ENCODE data around the gene ZBED1. TPM values are rescaled to one million over a fixed set of nuclear protein-coding genes. Genes with fewer than 3 reads are reported as not detected.
"Not testable (repeated sequence)": the region's sequence is repeated elsewhere in the genome, so short reads cannot be mapped to it uniquely, and the experiment has no call there.

ZBED1 gene
- total and polyA plus RNA-seq, 8 donors, result 10.9 to 61.4 (median 22.5) TPM

GRCh38 chrX:2479420-2479780 lies 21.4 kb downstream of the ZBED1 start:
- Histone ChIP-seq H3K27ac (no peak overlapping the region), H3K4me3 (no peak overlapping the region), H3K27me3 (no peaks in the 10 kb centered on the region), H3K4me1 (peaks cover 0 to 21% (median 9%) of the 10 kb centered on the region in 4 donors), H3K9me3 (no peaks in the 10 kb centered on the region), H3K36me3 (no peaks in the 10 kb centered on the region)
- DNase-seq, result no peak
- intact Hi-C loops (cut with DNase I; ENCODE audit: low total_unique reads), result no loop called here
- TF ChIP-seq EP300 (IDR thresholded peaks at IDR 0.05) (no peak), POLR2AphosphoS5 (IDR thresholded peaks at IDR 0.05) (no peak), POLR2A (IDR thresholded peaks at IDR 0.05) (no peak)
- TF ChIP-seq, protein P1, sequence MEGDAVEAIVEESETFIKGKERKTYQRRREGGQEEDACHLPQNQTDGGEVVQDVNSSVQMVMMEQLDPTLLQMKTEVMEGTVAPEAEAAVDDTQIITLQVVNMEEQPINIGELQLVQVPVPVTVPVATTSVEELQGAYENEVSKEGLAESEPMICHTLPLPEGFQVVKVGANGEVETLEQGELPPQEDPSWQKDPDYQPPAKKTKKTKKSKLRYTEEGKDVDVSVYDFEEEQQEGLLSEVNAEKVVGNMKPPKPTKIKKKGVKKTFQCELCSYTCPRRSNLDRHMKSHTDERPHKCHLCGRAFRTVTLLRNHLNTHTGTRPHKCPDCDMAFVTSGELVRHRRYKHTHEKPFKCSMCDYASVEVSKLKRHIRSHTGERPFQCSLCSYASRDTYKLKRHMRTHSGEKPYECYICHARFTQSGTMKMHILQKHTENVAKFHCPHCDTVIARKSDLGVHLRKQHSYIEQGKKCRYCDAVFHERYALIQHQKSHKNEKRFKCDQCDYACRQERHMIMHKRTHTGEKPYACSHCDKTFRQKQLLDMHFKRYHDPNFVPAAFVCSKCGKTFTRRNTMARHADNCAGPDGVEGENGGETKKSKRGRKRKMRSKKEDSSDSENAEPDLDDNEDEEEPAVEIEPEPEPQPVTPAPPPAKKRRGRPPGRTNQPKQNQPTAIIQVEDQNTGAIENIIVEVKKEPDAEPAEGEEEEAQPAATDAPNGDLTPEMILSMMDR (IDR thresholded peaks at IDR 0.05), result no peak
- WGBS, 5 donors, result 96 to 99% (median 98%) methylated on average over 8 to 15 of the region's 15 CpGs

DNA sequence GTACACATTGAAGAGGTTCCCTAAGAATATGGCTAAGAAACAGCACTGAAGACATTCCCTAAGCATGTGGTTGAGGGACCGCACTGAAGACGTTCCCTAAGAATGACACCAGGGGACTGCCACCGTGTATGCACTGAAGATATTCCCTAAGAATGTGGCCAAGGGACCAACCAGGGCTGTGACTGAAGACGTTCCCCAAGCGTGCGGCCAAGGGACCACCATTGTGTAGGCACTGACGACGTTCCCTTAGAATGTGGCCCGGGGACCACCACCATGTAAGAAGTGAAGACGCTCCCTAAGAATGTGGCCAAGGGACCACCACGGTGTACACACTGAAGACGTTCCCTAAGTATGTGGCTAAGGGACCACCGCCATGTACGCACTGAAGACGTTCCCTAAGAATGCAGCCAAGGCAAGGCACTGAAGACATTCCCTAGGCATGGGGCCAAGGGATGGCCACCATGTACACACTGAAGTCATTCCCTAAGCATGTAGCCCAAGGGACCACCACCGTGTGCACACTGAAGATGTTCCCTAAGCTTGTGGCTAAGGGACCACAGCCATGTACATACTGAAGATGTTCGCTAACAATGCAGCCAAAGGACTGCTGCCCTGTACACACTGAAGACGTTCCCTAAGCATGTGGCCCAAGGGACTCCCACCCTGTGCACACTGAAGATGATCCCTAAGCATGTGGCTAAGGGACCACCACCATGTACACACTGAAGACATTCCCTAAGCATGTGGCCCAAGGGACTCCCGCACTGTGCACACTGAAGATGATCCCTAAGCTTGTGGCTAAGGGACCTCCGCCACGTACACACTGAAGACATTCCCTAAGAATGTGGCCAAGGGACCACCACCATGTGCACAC lies 22.0 kb downstream of the ZBED1 start:
- Histone ChIP-seq H3K27me3 (no peaks in the 10 kb centered on the region), H3K9me3 (no peaks in the 10 kb centered on the region), H3K36me3 (no peaks in the 10 kb centered on the region), H3K4me3 (no peak overlapping the region), H3K4me1 (peaks cover 0 to 21% (median 5%) of the 10 kb centered on the region in 4 donors), H3K27ac (no peak overlapping the region)
- intact Hi-C loops (cut with DNase I; ENCODE audit: low total_unique reads), result no loop called here
- WGBS, 5 donors, result 86 to 93% (median 91%) methylated on average over 18 to 21 of the region's 21 CpGs
- TF ChIP-seq, protein P1 (IDR thresholded peaks at IDR 0.05), result no peak
- TF ChIP-seq EP300 (IDR thresholded peaks at IDR 0.05) (no peak), POLR2AphosphoS5 (IDR thresholded peaks at IDR 0.05) (no peak)
- no peak for DNase-seq

DNA sequence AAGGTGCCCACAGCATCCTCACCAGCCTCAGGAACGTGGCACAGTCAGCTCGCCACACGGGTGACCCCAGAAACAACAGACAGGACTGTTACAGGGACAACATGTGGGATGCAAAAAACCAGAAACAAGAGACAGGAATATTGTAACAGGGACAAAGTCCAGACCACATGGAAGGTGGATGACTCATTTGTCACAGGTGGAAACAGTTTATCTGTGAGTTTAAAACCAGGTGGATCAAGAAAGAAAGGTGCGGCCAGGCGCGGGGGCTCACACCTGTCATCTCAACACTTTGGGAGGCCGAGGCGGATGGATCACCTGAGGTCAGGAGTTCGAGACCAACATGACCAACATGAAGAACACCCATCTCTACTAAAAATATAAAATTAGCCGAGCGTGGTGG lies 23.5 kb downstream of the ZBED1 start:
- peak in 1 of 2 donors; percentile 42 for DNase-seq
- H3K27ac ChIP-seq; H3K4me3 ChIP-seq; H3K9me3 ChIP-seq; intact Hi-C loops (cut with DNase I; ENCODE audit: low total_unique reads); H3K27me3 ChIP-seq; H3K36me3 ChIP-seq: not testable (repeated sequence)
- 71 to 93% (median 87%) methylated on average over 11 of the region's 11 CpGs for WGBS, 5 donors
- peaks cover 0 to 29% (median 0%) of the 10 kb centered on the region in 4 donors for H3K4me1 ChIP-seq

DNA sequence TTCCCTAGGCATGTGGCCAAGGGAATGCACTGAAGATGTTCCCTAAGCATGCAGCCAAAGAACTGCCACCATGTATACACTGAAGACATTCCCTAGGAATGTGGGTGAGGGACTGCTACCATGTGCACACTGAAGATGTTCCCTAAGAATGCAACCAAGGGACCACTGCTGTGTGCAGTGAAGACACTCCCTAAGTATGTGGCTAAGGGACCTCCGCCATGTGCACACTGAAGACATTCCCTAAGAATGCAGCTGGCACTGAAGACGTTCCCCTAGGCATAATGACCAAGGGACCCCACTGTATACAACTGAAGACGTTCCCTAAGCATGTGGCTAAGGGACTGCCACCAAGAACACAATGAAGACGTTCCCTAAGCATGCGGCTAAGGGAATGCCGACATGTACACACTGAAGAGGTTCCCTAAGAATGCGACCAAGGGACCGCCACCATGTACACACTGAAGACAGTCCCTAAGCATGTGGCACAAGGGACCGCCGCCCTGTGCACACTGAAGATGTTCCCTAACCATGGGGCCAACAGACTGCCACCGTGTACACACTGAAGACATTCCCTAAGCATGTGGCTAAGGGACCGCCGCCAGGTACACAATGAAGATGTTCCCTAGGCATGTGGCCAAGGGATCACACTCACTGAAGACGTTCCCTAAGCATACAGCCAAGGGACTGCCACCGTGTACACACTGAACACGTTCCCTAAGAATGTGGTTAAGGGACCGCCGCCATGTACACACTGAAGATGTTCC lies 25.6 kb downstream of the ZBED1 start:
- intact Hi-C loops (cut with DNase I; ENCODE audit: low total_unique reads), result no loop called here
- no peaks in the 10 kb centered on the region for H3K36me3 ChIP-seq

More for the DNA sequence above, 25.6 kb downstream of the ZBED1 start:
- Histone ChIP-seq H3K4me3 (no peak overlapping the region), H3K27ac (no peak overlapping the region), H3K9me3 (no peaks in the 10 kb centered on the region), H3K27me3 (no peaks in the 10 kb centered on the region), H3K4me1 (peaks cover 0 to 32% (median 0%) of the 10 kb centered on the region in 4 donors)
- no peak for DNase-seq
- 89 to 93% (median 92%) methylated on average over 17 to 18 of the region's 18 CpGs for WGBS, 5 donors
- TF ChIP-seq EP300 (IDR thresholded peaks at IDR 0.05) (no peak), POLR2AphosphoS5 (IDR thresholded peaks at IDR 0.05) (no peak), POLR2A (IDR thresholded peaks at IDR 0.05) (no peak)
- TF ChIP-seq, protein P1 (IDR thresholded peaks at IDR 0.05), result no peak
